BE2C (cell line): ENCODE data around the gene PHOX2B.
"Not testable (repeated sequence)": the region's sequence is repeated elsewhere in the genome, so short reads cannot be mapped to it uniquely, and the experiment has no call there.

Source experiments
- DNase-seq: peaks from one replicate; pipeline ENCODE4 v3.0.0-alpha.2; 2020
- H3K27me3 ChIP-seq: fragments of 250-450 bp; sonication (Bioruptor Pico); 2 replicates; pipeline ENCODE4 v1.5.1; 2020; ENCODE audit warnings: mild to moderate bottlenecking
- H3K36me3 ChIP-seq: fragments of 250-450 bp; sonication (Bioruptor Pico); 2 replicates; pipeline ENCODE4 v1.5.1; 2020; ENCODE audit warnings: mild to moderate bottlenecking
- H3K4me1 ChIP-seq: fragments of 250-450 bp; sonication (Bioruptor Pico); 2 replicates; pipeline ENCODE4 v1.5.1; 2020
- H3K4me3 ChIP-seq: 2 replicates; pipeline ENCODE4 v1.5.1; 2011; ENCODE audit warnings: low read depth, low read length
- H3K9me3 ChIP-seq: fragments of 250-450 bp; sonication (Bioruptor Pico); 2 replicates; pipeline ENCODE4 v1.5.1; 2020
- TF ChIP-seq, protein P1 (sequence below): IDR thresholded peaks from 2 replicates; pipeline ENCODE4 v1.5.1; 2012; ENCODE audit warnings: mild to moderate bottlenecking, low read depth, low read length

The PHOX2B gene

DNA sequence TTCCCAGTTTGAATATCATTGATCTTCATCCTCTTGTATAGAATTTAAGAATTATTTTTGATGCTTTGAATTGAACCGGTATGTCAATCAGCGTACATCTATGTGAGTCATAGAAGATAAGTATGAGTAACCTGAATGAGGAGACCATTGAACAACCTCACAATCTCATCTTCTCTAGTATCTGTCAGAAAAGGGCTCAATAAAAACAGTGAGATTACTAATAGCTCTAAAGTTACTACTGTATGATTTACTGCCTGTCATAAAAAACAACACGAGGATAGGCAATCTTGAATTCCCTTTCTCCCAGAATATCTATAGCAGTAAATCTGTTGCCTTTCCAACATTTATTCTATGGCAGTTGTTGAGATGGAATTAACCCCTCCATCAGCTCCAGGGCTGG, 36.1 kb downstream of the PHOX2B start:
- TF ChIP-seq, protein P1, sequence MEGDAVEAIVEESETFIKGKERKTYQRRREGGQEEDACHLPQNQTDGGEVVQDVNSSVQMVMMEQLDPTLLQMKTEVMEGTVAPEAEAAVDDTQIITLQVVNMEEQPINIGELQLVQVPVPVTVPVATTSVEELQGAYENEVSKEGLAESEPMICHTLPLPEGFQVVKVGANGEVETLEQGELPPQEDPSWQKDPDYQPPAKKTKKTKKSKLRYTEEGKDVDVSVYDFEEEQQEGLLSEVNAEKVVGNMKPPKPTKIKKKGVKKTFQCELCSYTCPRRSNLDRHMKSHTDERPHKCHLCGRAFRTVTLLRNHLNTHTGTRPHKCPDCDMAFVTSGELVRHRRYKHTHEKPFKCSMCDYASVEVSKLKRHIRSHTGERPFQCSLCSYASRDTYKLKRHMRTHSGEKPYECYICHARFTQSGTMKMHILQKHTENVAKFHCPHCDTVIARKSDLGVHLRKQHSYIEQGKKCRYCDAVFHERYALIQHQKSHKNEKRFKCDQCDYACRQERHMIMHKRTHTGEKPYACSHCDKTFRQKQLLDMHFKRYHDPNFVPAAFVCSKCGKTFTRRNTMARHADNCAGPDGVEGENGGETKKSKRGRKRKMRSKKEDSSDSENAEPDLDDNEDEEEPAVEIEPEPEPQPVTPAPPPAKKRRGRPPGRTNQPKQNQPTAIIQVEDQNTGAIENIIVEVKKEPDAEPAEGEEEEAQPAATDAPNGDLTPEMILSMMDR, result no peak
- no peaks in the 10 kb centered on the region for H3K9me3 ChIP-seq
- peaks cover 13% of the 10 kb centered on the region for H3K4me1 ChIP-seq
- no peaks in the 10 kb centered on the region for H3K27me3 ChIP-seq
- H3K36me3 ChIP-seq, result no peaks in the 10 kb centered on the region
- H3K4me3 ChIP-seq, result no peak overlapping the region
- DNase-seq, result no peak

DNA sequence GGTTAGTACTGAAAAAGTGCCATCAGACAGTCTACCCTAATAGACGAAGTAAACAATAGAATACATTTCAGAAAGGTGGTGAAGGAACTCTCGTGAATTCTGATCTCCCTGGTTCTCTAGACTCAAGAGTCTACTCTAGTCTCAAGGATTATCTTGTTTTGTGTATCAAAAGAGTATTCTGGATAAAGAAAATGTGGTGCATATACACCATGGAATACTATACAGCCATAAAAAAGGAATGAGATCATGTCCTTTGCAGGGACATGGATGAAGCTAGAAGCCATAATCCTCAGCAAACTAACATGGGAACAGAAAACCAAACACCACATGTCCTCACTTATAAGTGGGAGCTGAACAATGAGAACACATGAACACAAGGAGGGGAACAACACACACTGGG, 36.9 kb downstream of the PHOX2B start:
- not testable (repeated sequence) for H3K36me3 ChIP-seq, DNase-seq, H3K9me3 ChIP-seq, H3K4me3 ChIP-seq, H3K27me3 ChIP-seq
- peaks cover 13% of the 10 kb centered on the region for H3K4me1 ChIP-seq

DNA sequence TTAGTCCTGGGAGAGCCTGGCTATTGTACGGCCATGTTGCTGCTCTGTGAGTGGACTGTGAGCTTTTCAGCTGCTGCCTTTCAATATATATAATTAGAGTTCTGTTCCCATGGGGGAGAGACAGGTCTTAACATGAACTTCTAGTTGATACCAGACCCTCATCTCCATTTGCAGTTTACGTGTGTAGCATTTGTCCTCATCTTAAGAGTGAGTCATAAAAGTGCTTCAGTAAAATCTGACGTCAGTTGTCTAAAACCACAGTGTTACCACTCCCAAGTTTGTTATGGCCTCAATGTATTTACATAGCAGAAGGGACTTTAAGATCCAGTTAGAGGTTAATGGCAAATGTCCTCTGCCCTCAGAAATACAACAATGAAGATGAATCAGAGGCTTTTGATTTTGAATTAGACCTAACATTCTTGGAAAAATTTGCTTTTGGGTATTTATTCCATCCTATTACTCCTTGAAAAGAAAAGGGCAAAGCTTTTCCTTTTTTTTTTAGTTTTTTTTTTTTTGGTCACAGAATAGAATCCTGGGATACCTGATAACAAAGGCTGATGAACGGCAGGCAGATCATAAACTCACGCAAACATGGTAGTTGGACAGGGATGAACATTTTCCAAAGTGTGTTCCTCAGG, 38.6 kb downstream of the PHOX2B start:
- DNase-seq, result peak; percentile 21
- H3K36me3 ChIP-seq, result no peaks in the 10 kb centered on the region
- H3K9me3 ChIP-seq, result no peaks in the 10 kb centered on the region
- no peak overlapping the region for H3K4me3 ChIP-seq
- TF ChIP-seq, protein P1, result no peak
- H3K27me3 ChIP-seq, result no peaks in the 10 kb centered on the region
- H3K4me1 ChIP-seq, result peaks cover 13% of the 10 kb centered on the region

DNA sequence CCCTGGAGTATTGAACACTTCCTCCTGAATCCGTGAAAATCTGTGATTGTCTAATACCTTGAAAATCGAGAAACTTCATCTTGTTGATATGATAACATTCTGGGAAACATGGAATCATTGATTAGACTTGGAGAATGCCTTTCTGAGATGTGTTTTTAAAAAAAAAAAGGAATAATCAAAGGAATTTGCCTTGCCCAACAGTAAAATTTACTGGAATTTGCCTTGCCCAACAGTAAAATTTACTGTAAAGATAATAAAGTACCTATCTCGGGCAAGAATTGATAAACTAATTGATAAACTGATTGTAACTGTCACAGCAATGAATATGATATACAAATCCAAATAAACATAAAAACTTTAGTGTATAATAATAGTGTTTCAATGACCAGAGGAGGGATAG, 44.7 kb downstream of the PHOX2B start:
- Histone ChIP-seq H3K27me3 (no peaks in the 10 kb centered on the region), H3K36me3 (no peaks in the 10 kb centered on the region), H3K4me1 (no peaks in the 10 kb centered on the region), H3K4me3 (no peak overlapping the region), H3K9me3 (no peaks in the 10 kb centered on the region)
- no peak for DNase-seq
- TF ChIP-seq, protein P1, result no peak

DNA sequence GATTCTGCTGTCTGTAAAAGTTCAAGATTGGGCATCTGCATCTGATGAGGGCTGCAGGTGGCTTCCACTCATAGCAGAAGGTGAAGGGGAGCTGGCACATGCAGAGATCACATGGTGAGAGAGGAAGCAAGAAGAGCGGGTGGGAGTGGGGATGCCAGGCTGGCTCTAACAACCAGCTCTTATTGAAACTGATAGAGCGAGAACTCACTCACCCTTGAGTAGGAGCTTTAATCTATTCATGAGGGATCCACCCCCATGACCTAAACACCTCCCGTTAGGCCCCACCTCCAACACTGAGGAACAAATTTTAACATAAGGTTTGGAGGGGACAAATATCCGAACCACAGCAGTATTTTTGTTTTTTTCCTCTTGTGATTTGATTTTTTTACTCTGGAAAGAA, 45.8 kb downstream of the PHOX2B start:
- no peaks in the 10 kb centered on the region for H3K9me3 ChIP-seq
- H3K4me3 ChIP-seq, result no peak overlapping the region
- no peaks in the 10 kb centered on the region for H3K27me3 ChIP-seq
- H3K36me3 ChIP-seq, result peaks cover 8% of the 10 kb centered on the region
- DNase-seq, result no peak
- TF ChIP-seq, protein P1, result no peak
- peaks cover 3% of the 10 kb centered on the region for H3K4me1 ChIP-seq

DNA sequence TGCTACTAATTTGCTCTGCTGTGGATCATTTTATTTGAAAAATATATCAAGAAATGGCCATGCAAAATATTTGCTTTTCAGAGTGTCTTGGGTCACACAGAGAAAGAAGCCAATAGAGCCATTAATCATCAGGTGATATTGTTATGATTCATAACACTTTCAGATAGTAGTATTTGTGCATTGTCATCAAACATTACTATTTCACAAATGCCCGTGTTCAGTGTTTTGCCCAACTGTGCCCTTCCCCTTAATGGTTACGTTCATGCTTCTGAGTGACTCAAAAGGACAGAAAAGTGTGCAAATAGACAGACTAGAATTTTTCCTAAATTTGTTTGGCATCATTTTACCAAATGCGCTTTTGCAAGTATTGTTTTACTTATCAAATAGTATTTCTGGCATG, 46.5 kb downstream of the PHOX2B start:
- Histone ChIP-seq H3K9me3 (no peaks in the 10 kb centered on the region), H3K36me3 (peaks cover 10% of the 10 kb centered on the region), H3K4me3 (no peak overlapping the region), H3K4me1 (peaks cover 3% of the 10 kb centered on the region), H3K27me3 (no peaks in the 10 kb centered on the region)
- DNase-seq, result no peak
- TF ChIP-seq, protein P1, result no peak
